Daoy (cell line): ENCODE data around the gene ENOX1. TPM values are rescaled to one million over a fixed set of nuclear protein-coding genes. Genes with fewer than 3 reads are reported as not detected.
"Not testable (repeated sequence)": the region's sequence is repeated elsewhere in the genome, so short reads cannot be mapped to it uniquely, and the experiment has no call there.

ENCODE experiments used
- DNase-seq: peaks from one replicate; pipeline ENCODE4 v3.0.0-alpha.2; 2015; ENCODE audit warnings: low read depth
- total RNA-seq: library from RNA; depleted of rRNA; stranded (reverse); fragments of >200 nt; shearing (Covaris generic); gene quantifications from 2 replicates; pipeline ENCODE4 v1.2.3, GENCODE V29; 2014; rRNA removed

ENOX1 gene
- total RNA-seq: 0.69 and 1.5 TPM in 2 replicates

GRCh38 chr13:43786766-43787517, at the start of gene ENOX1:
Gene ENOX1, minus strand, starts transcription at chr13:43786972.
- DNase-seq: peak; percentile 69

GRCh38 chr13:43835701-43836100, 48.9 kb upstream of the ENOX1 start:
- DNase-seq: peak; percentile 28

DNA sequence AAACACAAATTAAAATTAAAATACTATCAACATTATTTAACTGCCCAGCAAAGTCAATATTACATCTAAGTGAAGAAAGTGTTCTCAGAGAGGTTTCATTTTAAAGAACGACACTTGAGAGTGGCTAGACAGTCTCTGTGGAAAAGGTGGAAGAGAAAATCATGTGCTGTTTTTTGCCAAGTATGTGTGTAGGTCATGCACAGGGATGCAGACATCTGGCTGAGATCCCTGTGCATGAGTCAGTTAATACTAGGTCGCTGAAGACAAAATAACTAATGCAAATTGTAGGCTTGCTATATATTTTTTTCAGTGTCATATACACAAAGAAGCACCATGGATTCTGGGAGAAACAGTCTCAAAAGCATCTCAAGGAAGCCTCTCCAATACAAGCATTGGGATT, 44.3 kb upstream of the ENOX1 start:
- DNase-seq: peak; percentile 2

DNA sequence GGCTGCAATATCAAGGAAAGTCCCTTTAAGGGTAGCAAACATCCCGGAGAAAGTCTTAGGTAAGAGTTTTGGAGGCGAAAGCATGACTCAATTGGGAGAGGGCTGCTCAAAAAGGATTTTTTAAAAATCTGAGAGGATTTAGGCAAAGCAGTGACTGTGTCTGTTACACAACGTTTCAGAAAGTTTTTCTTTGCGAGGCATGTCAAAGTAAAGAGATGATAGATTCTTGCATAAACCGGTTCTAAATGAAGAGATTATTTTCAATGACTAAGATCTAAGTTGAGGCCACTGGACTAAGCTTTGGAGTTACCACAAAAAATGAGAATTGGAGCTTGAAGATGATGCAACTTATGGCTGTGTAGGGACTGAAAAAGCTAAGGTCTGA, 43.7 kb upstream of the ENOX1 start:
- no peak for DNase-seq

DNA sequence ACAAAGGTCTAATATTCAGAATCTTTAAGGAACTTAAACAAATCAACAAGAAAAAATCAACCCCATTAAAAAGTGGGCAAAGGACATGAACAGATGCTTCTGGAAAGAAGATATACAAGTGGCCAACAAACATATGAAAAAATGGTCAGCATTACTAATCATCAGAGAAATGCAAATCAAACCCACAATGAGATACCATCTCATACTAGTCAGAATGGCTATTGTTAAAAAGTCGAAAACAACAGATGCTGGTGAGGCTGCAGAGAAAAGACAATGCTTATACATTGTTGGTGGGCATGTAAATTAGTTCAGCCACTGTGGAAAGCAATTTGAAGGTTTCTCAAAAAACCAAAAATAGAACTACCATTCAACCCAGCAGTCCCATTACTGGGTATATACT, 37.9 kb upstream of the ENOX1 start:
- DNase-seq: not testable (repeated sequence)

- DNase-seq: no peak
Observed at GRCh38 chr13:43822969-43823368, 36.2 kb upstream of the ENOX1 start.

DNA sequence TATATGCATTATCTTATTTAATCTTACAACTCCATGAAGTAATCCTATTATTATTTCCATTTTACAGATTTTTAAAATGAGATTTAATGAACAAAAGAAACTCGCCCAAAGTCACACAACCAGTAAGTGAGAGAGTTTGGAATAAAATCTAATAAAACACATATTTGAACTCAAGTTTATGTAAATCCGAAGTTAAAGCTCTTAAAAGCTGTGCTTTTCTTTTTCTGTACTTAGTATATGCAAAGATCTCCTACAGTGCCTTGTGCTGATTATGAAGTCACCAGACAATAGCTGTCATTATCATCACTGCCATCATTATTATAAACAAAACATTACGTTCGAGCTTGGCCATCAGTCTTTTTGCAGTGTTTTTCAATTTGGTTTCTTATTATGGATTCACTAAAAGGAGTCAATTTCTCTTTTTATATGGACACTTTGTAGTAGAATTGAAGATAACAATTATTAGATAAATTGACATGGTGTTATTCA, 29.7 kb upstream of the ENOX1 start:
- no peak for DNase-seq

- peak; percentile 50 for DNase-seq
Observed at GRCh38 chr13:43815204-43815603, 28.4 kb upstream of the ENOX1 start.

DNA sequence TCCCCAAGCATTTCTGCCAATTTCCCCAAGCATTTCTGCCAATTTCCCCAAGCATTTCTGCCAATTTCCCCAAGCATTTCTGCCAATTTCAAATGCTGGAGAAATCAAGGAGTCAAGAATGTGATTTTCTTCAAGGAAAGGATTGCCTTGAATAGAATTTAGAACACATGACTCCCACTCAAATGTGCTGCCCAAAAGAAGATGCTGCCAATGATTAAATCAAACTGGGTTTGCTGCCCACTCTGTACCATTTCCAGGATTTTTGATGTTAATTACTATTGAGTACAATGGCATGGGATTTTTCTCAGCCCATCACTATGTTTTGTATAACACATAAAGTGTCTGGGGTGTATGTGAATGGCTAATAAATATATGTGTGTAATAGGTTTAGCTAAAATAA, 21.9 kb upstream of the ENOX1 start:
- DNase-seq: no peak

DNA sequence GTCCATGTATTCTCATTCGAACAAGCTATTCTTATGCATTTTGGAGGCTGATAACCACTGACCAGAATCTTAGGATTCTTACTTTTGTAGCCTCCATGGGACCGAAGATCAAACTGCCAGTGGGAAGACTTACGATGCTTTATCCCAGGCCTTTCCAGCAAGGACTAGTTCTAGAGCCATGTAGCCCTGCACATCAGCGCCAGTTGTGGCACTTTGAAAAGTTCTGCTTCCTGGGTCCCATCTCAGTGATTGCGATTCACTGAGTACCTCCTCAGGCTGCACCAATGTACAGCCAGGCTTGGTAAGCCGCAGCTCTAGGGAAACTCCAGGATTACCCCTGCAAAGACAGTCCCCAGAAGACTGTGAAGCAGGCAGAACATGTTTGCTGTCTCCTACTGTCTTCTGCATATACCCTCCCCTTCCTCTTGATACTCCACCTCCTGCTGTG, 18.9 kb upstream of the ENOX1 start:
- DNase-seq: peak; percentile 19

DNA sequence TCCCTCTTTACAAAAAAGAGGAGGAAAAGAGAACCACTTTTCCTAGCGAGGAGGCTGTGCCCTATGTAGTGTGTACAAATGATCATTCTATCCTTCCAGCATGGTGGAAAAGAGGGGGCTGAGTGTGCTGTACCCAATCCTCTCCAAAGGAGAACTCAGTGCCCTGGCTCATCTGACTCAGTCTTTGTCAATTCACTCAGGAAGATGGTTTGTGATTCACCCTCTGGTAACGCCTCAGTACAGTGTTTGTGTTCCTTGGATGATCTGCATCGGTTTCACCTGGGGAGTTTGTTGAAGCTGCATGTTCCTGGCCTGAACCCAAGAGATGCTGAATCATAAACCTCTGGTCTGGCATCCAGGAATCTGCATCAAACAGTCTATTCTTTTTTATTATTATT, 18.3 kb upstream of the ENOX1 start:
- peak; percentile 86 for DNase-seq

DNA sequence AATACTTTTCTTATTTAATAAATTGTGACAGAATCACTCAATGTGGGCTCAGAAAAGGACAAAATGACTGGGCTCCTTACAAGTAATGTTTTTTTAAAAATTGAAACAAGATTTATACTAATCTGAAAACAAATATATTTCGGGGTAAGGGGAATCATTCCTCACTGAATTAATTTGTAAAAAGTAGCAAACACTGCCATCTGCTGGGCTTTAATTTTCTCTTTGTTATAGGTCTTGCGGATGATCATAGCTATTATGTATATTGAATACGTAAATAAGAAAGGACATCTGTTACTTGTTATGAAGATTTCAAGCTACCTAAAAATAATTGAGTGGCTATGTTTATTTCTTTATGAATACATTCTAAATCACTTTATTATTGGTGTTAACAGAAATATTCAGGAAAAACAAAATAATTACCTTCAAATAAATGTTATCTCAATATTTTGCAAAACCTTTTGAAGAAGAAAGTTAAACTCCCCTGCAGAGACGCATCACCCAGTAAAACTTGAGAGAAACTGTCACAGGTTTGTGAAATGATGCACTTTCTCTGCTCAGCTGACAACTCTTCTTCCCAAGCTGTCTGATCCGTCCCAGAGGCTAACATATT, 17.8 kb upstream of the ENOX1 start:
- peak; percentile 21 for DNase-seq

DNA sequence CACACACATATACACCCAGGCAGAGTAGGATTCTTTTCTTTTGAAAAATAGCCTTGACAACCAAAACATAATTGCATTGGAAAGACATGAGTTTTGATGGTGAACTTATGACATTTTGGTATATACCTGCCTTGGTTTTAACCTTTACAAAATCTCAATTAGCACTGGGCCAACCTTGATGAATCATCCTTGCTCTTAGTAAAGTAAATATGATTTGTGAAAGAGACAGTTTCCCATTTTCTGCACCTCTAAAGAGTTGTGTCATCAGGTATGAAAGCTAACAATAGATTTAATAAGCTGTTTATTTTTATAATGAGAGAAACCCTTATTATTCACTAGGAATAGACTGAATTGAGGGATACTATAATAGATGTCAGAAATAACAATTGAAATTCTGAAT, 15.7 kb upstream of the ENOX1 start:
- no peak for DNase-seq

- DNase-seq: no peak
Observed at GRCh38 chr13:43800828-43801227, 14.1 kb upstream of the ENOX1 start.

GRCh38 chr13:43799191-43799590, 12.4 kb upstream of the ENOX1 start:
- DNase-seq: peak; percentile 3

GRCh38 chr13:43797869-43798268, 11.1 kb upstream of the ENOX1 start:
- DNase-seq: no peak

- no peak for DNase-seq
Observed at GRCh38 chr13:43797159-43797558, 10.4 kb upstream of the ENOX1 start.

- no peak for DNase-seq
Observed at GRCh38 chr13:43794416-43794815, 7.6 kb upstream of the ENOX1 start.

DNA sequence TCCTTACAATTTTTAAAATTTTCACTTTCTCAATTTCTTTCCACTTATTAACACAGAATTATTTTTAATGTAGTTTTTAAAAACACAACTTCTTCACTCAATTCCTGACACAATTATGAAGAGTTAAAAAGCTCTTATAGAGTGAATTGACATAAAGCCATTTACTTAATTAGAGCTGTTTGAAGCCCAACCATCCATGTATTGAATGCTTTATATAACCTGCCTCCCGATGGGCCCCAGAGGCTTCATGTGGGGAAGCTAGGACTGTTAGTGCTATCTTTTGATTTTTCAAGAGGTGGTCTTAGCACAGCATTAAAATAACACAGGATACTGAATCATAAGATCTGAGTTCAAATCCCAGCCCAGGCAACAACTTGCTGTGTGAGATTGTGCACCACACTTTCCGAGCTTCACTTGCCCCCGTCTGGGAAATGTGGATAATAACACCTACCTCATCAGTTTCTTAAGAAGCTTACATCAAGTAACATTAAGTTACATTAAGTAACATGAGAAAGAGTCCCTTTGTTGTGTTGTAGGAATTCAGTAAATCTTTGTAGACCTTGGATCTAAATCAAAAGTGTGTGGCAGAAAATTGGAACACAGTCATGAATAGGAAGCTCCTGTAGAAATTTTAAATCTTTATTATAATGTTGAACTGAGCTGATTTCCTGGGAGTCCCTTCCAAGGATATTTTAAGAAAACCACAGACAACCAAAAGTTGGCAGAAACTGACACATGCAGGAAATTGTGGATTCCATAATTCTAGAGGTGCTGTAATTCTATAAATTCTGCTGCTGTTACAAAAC, 5.5 kb upstream of the ENOX1 start:
- DNase-seq: no peak

DNA sequence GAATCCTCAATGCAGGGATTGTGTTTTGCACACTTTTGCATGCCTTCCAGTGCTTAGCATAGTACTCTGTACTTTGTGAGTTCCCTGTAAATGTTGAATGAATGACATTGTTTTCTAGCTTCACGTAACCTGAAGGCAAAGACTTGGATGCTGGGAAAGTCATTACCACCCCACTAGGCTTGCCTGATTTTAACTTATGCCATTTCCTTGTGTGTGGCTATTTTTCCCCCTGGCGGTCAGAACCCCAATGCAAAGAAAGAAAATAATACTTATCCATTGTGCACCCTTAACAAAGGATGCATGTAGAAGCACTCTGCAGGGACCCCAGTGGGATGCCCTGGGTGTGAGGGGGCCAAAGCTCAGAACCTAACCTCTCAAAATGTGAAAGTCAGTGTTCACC, 1.2 kb upstream of the ENOX1 start:
- DNase-seq: peak; percentile 38

GRCh38 chr13:43787518-43787891, 733 bp upstream of the ENOX1 start:
- peak; percentile 3 for DNase-seq

DNA sequence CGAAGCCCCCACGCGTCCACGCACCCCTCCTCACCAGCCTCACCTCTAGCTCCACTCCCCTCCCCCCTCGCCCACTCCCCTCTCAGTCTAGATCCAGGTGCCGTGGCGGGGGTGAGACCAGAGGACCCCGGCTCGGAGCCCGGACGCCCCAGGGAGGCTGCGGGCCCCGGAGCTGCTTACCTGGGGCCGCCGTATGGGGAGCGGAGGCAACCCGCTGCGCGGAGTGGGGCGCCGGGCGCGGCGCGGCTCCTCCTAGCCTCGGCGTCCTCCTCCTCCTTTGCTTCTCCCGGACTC, 353 bp downstream of the ENOX1 start:
- DNase-seq: no peak
